GM21367 (cell line): ENCODE results near the gene TNFAIP6.

ENCODE experiments used
- ATAC-seq: cut with Tn5 transposase; IDR thresholded peaks from one replicate; pipeline ENCODE4 v1.9.1; 2021; ENCODE audit not compliant: unreplicated experiment

Gene TNFAIP6

DNA sequence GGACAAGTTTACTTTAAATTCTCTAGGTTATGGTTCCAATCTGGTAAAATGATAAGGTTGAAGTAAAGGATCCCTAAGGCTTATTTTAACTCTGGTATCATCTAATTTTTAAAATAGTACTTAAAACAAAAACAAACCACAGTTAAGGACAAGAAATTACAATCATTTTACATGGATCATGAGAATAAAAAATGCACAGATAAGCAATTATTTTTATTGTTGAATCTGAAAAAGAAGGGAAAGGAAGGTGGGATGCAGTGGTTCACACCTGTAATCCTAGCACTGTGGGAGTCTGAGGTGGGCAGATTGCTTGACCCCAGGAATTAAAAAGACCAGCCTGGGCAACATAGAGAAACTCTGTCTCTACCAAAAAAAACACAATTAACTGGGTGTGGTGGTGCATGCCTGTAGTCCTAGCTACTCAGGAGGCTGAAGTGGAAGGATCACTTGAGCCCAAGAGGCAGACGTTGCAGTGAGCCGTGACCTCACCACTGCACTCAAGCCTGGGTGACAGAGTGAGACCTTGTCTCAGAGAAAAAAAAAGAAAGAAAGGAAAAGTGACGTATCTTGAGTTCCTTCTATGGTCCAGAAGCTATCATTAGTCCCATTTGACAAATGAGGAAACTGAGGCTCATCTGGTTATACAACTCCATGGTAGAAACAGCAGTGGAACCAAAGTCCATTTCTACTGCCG lies 2.5 kb downstream of the TNFAIP6 start:
- ATAC-seq: no peak

DNA sequence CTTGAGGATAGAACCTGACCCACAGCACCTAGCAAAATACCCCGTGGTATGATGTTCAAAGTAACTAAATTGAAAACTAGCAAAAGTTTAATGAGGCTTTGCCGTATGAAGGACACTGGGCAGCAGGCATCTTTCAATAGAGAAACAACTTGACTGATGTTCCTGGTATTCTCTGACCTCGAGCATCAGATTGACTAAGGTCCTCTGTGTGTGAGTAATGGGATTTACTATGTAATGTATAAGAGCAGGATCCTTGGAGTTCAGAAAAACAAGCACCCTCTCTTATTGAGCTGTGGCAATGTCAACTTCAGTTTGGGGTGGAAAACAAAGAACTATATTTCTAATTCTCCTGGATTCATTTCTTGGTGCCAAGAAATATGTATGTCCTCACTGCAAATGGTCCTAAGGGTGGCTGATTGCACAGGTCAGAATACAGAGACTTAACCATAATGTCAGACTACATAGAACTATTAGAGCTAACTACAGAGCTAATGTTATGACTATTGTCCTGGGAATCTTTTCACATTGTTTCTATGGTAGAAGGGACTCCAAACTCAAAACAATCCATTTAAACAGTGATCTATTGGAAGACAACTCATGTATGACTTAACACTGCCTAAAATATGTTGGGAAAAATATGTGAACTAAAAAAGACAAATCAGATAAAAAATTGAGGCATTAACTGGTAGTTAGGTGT lies 4.4 kb downstream of the TNFAIP6 start:
- no peak for ATAC-seq

DNA sequence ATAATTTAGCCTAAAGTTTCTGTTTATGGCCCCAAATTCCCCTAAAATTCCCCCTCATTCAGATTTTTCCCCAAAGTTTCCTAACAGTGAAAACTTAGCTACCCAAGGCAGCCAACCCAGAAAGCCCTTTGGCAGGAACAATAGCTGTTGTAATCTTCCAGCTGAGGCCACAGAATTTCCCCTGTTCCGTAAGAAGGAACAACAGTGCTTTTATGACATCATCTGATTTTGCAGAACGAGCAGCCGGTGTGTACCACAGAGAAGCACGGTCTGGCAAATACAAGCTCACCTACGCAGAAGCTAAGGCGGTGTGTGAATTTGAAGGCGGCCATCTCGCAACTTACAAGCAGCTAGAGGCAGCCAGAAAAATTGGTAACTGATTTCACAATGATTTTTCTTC lies 6.3 kb downstream of the TNFAIP6 start:
- peak; percentile 46 for ATAC-seq

DNA sequence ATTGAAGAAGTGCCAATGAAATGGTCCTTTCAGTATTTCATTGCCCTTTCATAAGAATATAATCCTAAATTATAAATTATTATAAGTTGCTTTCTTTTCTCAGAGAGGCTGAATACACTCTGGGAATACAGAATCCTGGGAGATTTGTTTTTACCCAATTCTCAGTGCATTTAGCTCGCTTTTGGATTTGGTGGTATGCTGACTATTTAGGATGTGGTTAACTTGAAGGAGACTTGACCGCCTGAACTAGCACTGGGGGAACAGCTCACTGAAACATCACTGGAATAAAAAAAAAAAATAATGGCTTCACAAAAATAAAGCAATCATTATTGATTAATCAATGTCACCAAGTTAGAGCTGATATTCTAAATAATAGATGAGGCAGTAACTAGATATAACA lies 10.2 kb downstream of the TNFAIP6 start:
- no peak for ATAC-seq

DNA sequence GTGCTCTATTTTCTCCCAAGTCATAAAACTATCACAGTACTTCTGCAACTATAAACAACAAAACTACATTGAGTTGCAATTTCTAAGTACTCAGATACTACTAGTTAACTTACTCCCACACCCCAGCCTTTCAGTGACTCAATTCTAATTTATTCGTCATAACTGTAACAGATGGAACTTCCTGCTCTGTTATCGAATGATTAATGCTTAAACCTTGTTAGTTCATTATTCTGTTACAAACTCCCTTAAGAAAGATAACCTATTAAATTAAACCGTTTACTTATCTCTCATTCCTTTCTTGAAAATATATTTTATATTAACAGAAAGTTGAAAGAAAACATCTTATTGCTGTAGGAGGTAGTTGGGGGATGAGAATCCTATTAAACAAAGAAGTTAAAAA lies 17.0 kb downstream of the TNFAIP6 start:
- peak; percentile 82 for ATAC-seq

DNA sequence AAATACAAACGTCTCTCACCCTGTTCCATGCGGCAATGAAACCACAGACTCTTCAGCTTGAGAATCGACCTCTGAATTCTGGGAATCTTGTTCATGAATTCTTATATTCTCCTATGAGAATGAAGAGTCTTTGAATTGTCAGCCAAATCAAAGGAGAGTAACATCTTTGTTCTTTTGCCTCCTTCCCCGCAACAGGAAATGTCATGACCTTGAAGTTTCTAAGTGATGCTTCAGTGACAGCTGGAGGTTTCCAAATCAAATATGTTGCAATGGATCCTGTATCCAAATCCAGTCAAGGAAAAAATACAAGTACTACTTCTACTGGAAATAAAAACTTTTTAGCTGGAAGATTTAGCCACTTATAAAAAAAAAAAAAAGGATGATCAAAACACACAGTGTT lies 21.8 kb downstream of the TNFAIP6 start:
- ATAC-seq: no peak

DNA sequence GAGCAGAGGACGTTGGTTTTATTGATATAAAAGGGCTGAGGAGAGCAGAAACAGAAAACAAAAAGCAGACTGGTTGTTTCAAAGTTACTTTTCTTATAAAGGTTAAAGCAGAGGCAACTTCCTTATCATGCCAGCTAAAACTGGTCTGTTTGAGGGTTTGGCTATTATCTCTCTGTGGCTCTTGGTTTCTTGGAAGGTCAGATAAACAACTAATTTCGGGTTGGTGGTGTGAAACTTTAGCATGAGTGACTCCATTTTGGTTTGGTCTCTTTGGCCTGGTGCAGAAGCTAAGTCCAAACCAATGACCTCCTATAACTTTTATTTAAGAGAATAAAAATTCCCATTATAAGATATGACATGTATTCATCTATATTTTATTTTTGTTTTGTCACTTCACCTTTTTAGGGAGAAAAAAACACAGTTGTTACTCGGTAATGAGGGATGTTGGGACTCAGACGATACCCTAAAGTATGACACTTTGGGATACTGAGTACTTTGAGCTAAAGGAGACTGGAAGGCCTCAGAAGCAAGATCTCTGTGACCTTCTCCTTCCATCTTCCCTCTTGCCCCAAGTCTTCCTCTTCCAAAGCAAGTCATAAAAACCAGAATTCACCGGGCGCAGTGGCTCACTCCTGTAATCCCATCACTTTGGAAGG lies 23.3 kb downstream of the TNFAIP6 start:
- no peak for ATAC-seq

DNA sequence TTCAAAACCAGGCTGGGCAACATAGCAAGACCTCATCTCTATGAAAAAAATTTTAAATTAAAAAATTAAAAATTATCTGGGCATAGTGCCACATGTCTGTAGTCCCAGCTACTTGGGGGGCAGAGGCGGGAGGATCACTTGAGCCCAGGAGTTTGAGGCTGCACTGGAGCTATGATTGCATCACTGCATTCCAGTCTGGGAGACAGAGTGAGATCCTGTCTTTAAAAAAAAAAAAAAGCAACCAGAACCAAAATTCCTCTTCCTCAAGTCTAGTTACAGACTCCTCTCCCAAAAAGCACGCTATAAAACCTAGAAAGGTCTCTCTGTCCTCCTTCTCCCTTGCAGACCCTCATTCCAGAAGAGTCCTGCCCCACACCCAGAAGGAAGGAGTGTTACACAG lies 23.9 kb downstream of the TNFAIP6 start:
- no peak for ATAC-seq

DNA sequence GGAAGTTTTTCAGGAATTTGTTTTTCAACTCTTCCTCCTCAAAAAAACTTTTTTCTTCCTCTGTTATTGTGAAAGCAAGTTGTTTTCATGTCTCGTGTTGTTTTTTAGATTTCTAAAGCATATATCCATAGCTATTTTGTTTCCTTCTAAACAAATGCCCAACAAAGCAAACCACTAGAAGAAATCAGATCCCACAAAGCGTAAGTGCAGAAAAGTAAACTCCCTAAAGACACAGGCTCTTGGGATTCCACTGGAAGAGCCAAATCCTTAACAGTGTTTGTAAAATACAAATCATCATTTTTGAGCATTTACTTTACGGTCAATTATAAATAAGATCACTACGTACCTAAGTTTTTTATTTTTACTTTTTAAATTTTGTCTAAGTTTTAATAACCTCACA lies 30.6 kb downstream of the TNFAIP6 start:
- ATAC-seq: no peak

DNA sequence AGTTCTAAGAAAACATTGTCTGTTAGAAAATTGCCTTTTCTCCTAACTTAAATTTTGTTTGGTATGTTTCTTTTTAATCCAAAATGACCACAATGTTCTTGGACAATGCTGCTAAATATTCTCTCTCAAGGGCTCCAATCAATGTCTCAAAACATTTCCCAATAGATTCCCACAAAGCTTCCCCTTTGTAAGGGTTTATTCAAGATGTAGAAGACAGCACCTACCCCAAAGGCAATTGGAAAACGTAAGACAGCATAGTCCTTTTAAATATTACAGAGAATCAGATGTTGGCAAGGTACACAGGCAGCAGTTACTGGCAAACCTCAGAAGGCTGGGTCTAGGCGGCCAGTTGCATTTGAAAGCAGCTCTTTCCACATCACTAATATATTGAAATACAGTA lies 34.0 kb downstream of the TNFAIP6 start:
- no peak for ATAC-seq

DNA sequence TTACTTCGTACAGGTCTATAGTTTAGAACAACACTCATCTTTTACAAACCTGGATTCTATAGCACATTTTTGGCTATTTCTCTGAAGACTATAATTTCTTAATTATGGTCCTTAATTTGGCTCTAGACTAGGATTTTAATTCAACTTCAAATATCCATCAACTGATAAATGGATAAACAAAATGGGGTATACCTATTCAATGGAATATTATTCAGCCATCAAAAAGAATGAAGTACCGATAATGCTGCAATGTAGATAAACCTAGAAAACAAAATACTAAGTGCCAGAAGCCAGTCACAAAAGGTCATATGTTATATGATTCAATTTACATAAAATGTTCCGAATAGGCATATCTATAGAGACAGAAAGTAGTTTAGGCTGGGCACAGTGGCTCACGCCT lies 37.1 kb downstream of the TNFAIP6 start:
- ATAC-seq: no peak

DNA sequence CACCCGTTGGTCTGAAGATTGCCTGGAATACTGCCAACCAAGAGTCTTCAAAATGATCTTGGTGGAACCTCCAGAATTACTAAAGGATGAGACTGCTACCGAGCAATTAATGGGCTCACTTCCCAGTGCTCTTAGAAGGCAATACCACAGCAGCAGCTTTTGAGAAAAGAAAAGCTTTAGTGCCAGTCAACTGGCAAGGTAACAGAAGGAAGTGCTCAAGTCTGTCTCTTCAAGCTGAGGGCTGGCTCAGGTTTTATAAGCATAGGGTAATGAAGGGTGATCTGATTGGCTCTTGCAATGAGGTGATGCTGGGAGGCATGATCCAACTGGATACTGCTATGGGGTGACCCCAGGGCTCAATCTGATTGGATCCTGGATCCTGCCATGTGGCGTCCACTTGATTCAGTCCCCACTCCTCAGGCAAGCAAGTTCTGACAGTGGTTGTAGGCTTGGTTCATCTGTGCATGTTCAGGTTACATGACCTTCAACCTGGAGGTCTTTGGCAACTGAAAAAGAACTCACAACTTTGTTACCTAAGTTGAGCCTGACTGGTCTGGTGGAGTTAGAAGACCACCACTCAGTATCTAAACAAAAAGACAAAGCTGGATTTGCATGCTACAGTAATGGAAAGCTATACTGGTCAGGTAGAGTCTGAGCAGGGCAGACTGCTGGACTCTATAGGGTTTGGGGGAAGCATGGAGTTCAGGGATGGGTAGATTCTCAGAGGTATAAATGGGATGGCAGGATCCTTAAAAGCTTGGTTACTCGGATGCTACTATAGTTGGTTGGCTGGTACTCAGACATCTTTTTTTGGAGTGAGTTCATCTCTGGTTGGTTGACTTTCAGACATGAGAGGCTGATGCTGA lies 38.4 kb downstream of the TNFAIP6 start:
- no peak for ATAC-seq

DNA sequence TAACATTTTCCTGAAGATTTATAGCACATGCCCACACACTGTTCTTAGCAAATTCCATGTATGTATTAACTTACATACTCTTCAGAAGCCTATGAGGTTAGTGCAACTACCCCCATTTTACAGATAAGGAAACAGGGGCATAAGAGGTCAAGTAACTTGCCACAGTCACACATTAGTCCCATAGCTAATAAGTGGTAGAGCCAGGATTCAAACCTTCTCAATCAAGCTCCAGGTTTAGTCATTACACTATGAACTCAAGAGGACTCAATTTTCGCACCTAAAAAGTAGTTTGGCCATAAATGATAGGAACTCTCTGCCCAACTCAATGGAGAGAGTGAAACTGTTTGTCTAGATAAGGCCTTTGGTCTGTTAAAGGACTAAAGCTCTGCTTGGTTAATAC lies 42.6 kb downstream of the TNFAIP6 start:
- no peak for ATAC-seq

DNA sequence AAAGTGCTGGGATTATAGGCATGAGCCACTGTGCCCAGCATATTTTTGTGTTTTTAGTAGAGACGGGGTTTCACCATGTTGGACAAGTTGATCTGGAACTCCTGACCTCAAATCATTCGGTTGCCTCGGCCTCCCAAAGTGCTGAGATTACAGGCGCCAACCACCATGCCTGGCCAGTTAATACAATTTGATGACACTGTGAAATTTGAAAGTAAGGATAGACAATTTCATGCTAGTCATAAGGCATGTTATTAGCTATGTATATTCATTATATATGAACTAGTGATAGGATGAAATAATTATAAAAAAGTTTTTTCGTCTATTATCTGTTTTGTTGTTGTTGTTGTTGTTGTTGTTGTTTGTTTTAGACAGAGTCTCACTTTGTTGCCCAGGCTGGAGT lies 43.8 kb downstream of the TNFAIP6 start:
- ATAC-seq: no peak

DNA sequence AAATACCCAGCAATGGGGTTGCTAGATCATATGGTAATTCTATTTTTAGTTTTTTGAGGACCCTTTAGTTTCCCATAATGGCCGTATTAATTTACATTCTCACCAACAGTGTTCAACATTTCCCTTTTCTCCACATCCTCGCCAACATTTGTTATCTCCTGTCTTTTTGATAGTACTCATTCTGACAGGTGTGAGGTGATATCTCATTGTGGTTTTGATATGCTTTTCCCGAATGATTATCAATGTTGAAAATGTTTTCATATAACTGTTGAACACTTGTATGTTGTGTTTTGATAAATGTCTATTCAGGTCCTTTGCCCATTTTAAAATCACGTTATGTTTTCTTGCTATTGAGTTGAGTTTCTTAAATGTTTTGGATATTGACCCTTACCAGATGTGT lies 46.5 kb downstream of the TNFAIP6 start:
- no peak for ATAC-seq

DNA sequence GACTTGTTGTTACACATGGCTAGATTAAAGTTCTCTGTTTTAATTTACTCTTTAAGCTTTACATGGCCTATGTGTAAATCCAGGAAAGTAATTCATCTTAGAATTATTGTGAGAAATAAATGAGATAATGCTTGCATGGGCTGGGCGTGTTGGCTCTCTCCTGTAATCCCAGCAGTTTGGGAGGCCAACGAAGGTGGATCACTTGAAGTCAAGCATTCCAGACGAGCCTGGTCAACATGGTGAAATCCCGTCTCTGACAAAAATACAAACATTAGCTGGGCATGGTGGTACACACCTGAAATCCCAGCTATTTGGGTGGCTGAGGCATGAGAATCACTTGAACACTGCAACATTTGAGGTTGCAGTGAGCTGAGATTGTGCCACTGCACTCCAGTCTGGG lies 48.0 kb downstream of the TNFAIP6 start:
- no peak for ATAC-seq

DNA sequence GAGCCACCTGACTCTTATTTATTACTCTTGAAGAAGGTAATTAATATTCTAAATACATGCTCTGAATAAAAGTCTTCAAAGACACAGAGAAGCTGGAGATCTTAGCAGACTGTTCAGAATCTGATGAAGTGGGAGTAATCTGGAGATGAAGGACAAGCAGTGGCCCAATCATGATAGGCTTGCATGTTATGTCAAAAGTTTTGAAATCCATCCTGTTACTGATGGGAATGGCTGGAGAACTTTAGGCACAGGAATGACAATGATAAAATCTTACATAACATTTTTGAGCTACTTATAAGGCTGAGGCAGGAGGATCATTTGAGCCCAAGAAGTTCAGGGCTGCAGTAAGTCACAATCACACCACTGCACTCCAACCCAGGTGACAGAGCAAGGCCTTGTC lies 49.9 kb downstream of the TNFAIP6 start:
- no peak for ATAC-seq

DNA sequence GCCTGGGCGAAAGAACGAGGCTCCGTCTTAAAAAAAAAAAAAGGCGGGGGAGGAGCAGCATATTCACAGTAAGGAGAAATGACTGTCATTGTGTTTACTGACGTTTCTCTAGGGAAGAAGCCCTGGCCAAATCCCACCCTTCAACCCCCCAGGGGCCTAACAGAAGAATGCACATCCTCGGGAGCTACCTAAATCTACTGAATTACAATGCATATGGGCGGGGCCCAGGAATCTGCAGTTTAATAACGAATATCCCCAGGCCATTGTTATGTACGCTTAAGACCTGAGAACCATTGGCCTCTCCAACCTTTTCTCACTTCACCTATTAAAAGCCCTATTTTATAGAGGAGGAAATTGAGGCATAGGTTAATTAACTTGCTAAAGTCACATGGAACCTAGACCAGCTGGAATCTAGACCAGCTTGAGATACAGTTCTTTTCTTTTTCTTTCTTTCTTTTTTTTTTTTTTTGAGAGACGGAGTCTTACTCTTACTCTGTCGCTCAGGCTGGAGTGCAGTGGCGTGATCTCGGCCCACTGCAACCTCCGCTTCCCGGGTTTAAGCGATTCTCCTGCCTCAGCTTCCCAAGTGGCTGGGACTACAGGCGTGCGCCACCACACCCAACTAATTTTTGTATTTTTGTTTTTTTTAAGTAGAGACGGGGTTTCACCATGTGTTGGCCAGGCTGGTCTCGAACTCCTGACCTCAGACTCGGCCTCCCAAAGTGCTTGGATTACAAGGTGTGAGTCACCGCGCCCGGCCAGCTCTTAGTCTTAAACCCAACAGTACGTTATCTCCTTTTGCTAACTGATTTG lies 51.6 kb downstream of the TNFAIP6 start:
- ATAC-seq: no peak

DNA sequence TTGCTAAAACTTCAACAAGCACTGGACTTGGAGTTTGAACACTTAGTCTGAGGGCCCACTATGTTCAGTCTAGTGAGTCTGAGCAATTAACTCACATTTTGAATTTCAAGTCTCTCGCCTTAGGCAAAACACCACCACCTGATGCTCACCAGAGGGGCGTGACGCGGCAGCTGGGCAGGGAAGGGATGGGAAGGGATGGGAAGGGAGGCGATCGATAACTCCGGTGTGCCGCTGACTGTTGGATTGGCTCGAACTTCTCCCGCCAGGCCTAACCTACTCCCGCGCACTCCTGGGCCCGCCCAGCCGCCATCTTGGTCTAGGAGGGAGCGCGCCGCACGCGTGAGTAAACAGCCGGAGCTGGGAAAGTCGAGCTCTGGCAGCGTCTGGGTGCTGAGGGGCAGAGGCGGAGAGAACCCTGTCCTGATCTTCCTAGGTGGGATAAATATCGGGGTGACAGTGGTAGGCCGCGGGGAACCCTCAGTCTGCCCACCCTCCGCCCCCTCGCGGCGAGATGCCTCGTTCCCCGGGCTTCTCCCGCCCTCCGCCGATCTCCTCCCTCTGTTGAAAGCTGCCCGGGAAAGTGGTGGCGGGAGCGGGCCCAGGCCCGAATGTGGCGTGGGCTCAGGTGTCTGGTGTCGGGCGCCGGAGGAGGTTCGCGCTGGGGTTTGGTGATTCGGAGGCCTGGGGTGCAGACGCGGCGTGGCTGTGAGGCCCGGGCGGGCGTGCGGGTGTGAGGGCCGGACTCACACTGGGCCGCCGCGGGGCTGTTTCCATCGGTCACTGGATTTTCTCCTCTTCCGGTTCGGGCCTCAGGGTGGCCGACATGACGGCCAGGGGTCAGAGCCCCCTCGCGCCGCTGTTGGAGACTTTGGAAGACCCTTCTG lies 52.5 kb downstream of the TNFAIP6 start, which contains the start of gene RIF1:
RIF1 (plus strand) TSS at position 302 of the 884 bp plus-strand sequence; CDS start at position 824, 522 bp downstream.
- peak; percentile 94 for ATAC-seq

DNA sequence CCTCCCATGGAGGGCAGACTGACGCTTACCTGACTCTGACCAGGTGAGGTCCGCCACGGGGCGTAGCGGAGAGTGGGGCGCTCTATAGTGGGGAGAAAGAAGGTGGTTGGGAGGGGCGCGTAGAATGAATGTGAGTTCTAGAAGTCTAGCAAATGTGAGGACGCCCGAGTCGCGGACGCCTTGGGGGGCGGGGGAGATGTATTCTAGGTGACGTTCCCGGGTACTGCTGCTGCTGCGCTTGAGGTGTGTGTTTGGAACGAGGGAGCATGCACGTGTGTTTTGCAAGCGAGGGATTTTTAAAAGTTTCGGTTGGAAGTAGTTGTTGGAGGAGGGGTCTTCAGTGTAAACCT lies 53.1 kb downstream of the TNFAIP6 start:
- peak; percentile 27 for ATAC-seq
